ENCODE measurements around the gene CASP10. TPM values are rescaled to one million over a fixed set of nuclear protein-coding genes. Genes with fewer than 3 reads are reported as not detected.
"Not testable (repeated sequence)": the region's sequence is repeated elsewhere in the genome, so short reads cannot be mapped to it uniquely, and the experiment has no call there.

Gene CASP10
- total RNA-seq, result 10 to 100 TPM; 44.3 to 56.0 TPM
- long read RNA-seq, full-length matches to known transcripts, result 9 of 36 reads
- long read RNA-seq, partial matches to known transcripts, result 19 of 36 reads
- long read RNA-seq, other reads (novel, unspliced or antisense), result 8 of 36 reads

GRCh38 chr2:201182650-201183364, at the start of gene CASP10:
CASP10 (plus strand) TSS chr2:201183141; CDS start chr2:201185778, 2,637 bp downstream.
- intact Hi-C loops (cut with DNase I, micrococcal nuclease), result no loop called here
- DNase-seq (no peak), ATAC-seq (peak; percentile 92)

GRCh38 chr2:201135386-201135785, 47.6 kb upstream of the CASP10 start:
- intact Hi-C loops (cut with DNase I, micrococcal nuclease), result no loop called here
- ATAC-seq (no peak), DNase-seq (no peak)

- intact Hi-C loops (cut with DNase I, micrococcal nuclease), result no loop called here
- ATAC-seq (no peak), DNase-seq (no peak)
These were observed 46.0 kb upstream of the CASP10 start for GRCh38 chr2:201136889-201137321.

GRCh38 chr2:201137505-201138400, 45.2 kb upstream of the CASP10 start:
- intact Hi-C loops (cut with DNase I, micrococcal nuclease), result no loop called here
- DNase-seq (no peak), ATAC-seq (peak; percentile 26)

- intact Hi-C loops (cut with DNase I, micrococcal nuclease), result no loop called here
- ATAC-seq (no peak), DNase-seq (no peak)
These were observed 44.5 kb upstream of the CASP10 start for GRCh38 chr2:201138401-201138970.

GRCh38 chr2:201138986-201139781, 43.8 kb upstream of the CASP10 start:
- intact Hi-C loops (cut with DNase I, micrococcal nuclease); ATAC-seq; DNase-seq: not testable (repeated sequence)

- ATAC-seq, result no peak
- no peak for DNase-seq
- intact Hi-C loops (cut with DNase I, micrococcal nuclease), result no loop called here
These were observed 42.9 kb upstream of the CASP10 start for GRCh38 chr2:201139836-201140604.

GRCh38 chr2:201144101-201145051, 38.6 kb upstream of the CASP10 start:
- ATAC-seq (peak; percentile 59), DNase-seq (no peak)
- intact Hi-C loops (cut with DNase I, micrococcal nuclease), result no loop called here

GRCh38 chr2:201148434-201148990, 34.4 kb upstream of the CASP10 start:
- DNase-seq (no peak), ATAC-seq (peak; percentile 76)
- intact Hi-C loops (cut with DNase I, micrococcal nuclease), result no loop called here

GRCh38 chr2:201149064-201149820, 33.7 kb upstream of the CASP10 start:
- DNase-seq (no peak), ATAC-seq (peak; percentile 84)
- intact Hi-C loops (cut with DNase I, micrococcal nuclease), result no loop called here

GRCh38 chr2:201149821-201150165, 33.1 kb upstream of the CASP10 start:
- peak; percentile 38 for ATAC-seq
- DNase-seq; intact Hi-C loops (cut with DNase I, micrococcal nuclease): not testable (repeated sequence)

- ATAC-seq (no peak), DNase-seq (no peak)
- intact Hi-C loops (cut with DNase I, micrococcal nuclease), result no loop called here
These were observed 32.4 kb upstream of the CASP10 start for GRCh38 chr2:201150454-201151020.

GRCh38 chr2:201151127-201151981, 31.6 kb upstream of the CASP10 start:
- DNase-seq (no peak), ATAC-seq (no peak)
- intact Hi-C loops (cut with DNase I, micrococcal nuclease), result no loop called here

- intact Hi-C loops (cut with DNase I, micrococcal nuclease), result no loop called here
These were observed 30.4 kb upstream of the CASP10 start for GRCh38 chr2:201152517-201152916.

More at GRCh38 chr2:201152517-201152916, 30.4 kb upstream of the CASP10 start:
- no peak for DNase-seq
- ATAC-seq, result no peak
